ENCODE results near the gene ZBTB43.
"Not testable (repeated sequence)": the region's sequence is repeated elsewhere in the genome, so short reads cannot be mapped to it uniquely, and the experiment has no call there.

The ZBTB43 gene

GRCh38 chr9:126761274-126761673, 43.6 kb upstream of the ZBTB43 start:
- TF ChIP-seq CTCF (IDR thresholded peaks at IDR 0.05; ENCODE audit: low read depth, low read length) = no peak
- DNase-seq (ENCODE audit: low read depth, low spot score) = no peak
- no peak overlapping the region for H3K4me3 ChIP-seq (ENCODE audit: low read depth, low read length)
- in situ Hi-C loops (cut with HindIII; ENCODE audit: low sequenced_read_pairs) = no loop called here

- in situ Hi-C loops (cut with HindIII; ENCODE audit: low sequenced_read_pairs) = no loop called here
- H3K4me3 ChIP-seq (ENCODE audit: low read depth, low read length) = no peak overlapping the region
- TF ChIP-seq CTCF (IDR thresholded peaks at IDR 0.05; ENCODE audit: low read depth, low read length) = no peak
- DNase-seq (ENCODE audit: low read depth, low spot score) = no peak
Measured at GRCh38 chr9:126763130-126763764, 41.6 kb upstream of the ZBTB43 start.

GRCh38 chr9:126773004-126773607, 31.7 kb upstream of the ZBTB43 start:
- no peak overlapping the region for H3K4me3 ChIP-seq (ENCODE audit: low read depth, low read length)
- DNase-seq (ENCODE audit: low read depth, low spot score) = no peak
- TF ChIP-seq CTCF (IDR thresholded peaks at IDR 0.05; ENCODE audit: low read depth, low read length) = peak; percentile 62
- in situ Hi-C loops (cut with HindIII; ENCODE audit: low sequenced_read_pairs) = no loop called here

GRCh38 chr9:126775926-126776325, 28.9 kb upstream of the ZBTB43 start:
- in situ Hi-C loops (cut with HindIII; ENCODE audit: low sequenced_read_pairs) = no loop called here
- H3K4me3 ChIP-seq (ENCODE audit: low read depth, low read length) = no peak overlapping the region
- no peak for DNase-seq (ENCODE audit: low read depth, low spot score)
- TF ChIP-seq CTCF (IDR thresholded peaks at IDR 0.05; ENCODE audit: low read depth, low read length) = no peak

GRCh38 chr9:126777733-126778132, 27.1 kb upstream of the ZBTB43 start:
- TF ChIP-seq CTCF (IDR thresholded peaks at IDR 0.05; ENCODE audit: low read depth, low read length) = no peak
- no peak for DNase-seq (ENCODE audit: low read depth, low spot score)

GRCh38 chr9:126778141-126778540, 26.7 kb upstream of the ZBTB43 start:
- in situ Hi-C loops (cut with HindIII; ENCODE audit: low sequenced_read_pairs) = no loop called here
- DNase-seq (ENCODE audit: low read depth, low spot score) = no peak
- no peak overlapping the region for H3K4me3 ChIP-seq (ENCODE audit: low read depth, low read length)
- TF ChIP-seq CTCF (IDR thresholded peaks at IDR 0.05; ENCODE audit: low read depth, low read length) = no peak

More at GRCh38 chr9:126777733-126778132, 27.1 kb upstream of the ZBTB43 start:
- no peak overlapping the region for H3K4me3 ChIP-seq (ENCODE audit: low read depth, low read length)
- in situ Hi-C loops (cut with HindIII; ENCODE audit: low sequenced_read_pairs) = no loop called here

GRCh38 chr9:126778696-126779095, 26.1 kb upstream of the ZBTB43 start:
- DNase-seq (ENCODE audit: low read depth, low spot score); in situ Hi-C loops (cut with HindIII; ENCODE audit: low sequenced_read_pairs); H3K4me3 ChIP-seq (ENCODE audit: low read depth, low read length): not testable (repeated sequence)
